DND-41 (cell line): ENCODE results near the gene STAC2.

Experiments used
- ATAC-seq: fragments of 200-7000 bp; cut with Tn5 transposase; 3 replicates; pipeline ENCODE4 v1.9.1; 2021; ENCODE audit warnings: low read depth; ENCODE audit not compliant: insufficient read depth
- DNase-seq: peaks from one replicate; pipeline ENCODE4 v3.0.0-alpha.2; 2020
- H2AFZ ChIP-seq: 2 replicates; pipeline ENCODE4 v1.6.0; 2012; ENCODE audit warnings: low read depth, low read length
- H3K27ac ChIP-seq: 2 replicates; pipeline ENCODE4 v1.5.1; 2012; ENCODE audit warnings: low read length, inconsistent platforms
- H3K27me3 ChIP-seq: fragments of 200-600 bp; sonication (generic); 2 replicates; pipeline ENCODE4 v1.6.0; 2012; ENCODE audit warnings: low read length, mild to moderate bottlenecking, inconsistent platforms; ENCODE audit not compliant: insufficient read depth, poor library complexity
- H3K36me3 ChIP-seq: 2 replicates; pipeline ENCODE4 v1.5.1; 2012; ENCODE audit warnings: low read length, inconsistent platforms; ENCODE audit not compliant: insufficient read depth
- H3K4me1 ChIP-seq: 2 replicates; pipeline ENCODE4 v1.5.1; 2012; ENCODE audit warnings: mild to moderate bottlenecking, low read length; ENCODE audit not compliant: insufficient read depth
- H3K4me2 ChIP-seq: 2 replicates; pipeline ENCODE4 v1.6.0; 2012; ENCODE audit warnings: mild to moderate bottlenecking, moderate library complexity, low read length, inconsistent platforms; ENCODE audit not compliant: insufficient read depth
- H3K4me3 ChIP-seq, 2 experiments: fragments of 200-600 bp in 1 of 2; shearing (Covaris generic) in 1 of 2; 2 replicates each; pipeline ENCODE4 v1.5.1; 2012 to 2016; ENCODE audit warnings: inconsistent platforms in 2 of 2, low read length in 2 of 2, mild to moderate bottlenecking in 2 of 2, low read depth in 1 of 2, moderate library complexity in 1 of 2
- H3K79me2 ChIP-seq: 2 replicates; pipeline ENCODE4 v1.6.0; 2012; ENCODE audit warnings: low read length, inconsistent platforms; ENCODE audit not compliant: insufficient read depth
- H3K9ac ChIP-seq: 2 replicates; pipeline ENCODE4 v1.6.0; 2012; ENCODE audit warnings: low read depth, mild to moderate bottlenecking, inconsistent platforms, low read length, moderate library complexity
- H3K9me3 ChIP-seq: 2 replicates; pipeline ENCODE4 v1.5.1; 2012; ENCODE audit warnings: low read length, moderate library complexity, mild to moderate bottlenecking, inconsistent platforms; ENCODE audit not compliant: insufficient read depth, severe bottlenecking
- H4K20me1 ChIP-seq: 2 replicates; pipeline ENCODE4 v1.6.0; 2012; ENCODE audit warnings: low read length; ENCODE audit not compliant: insufficient read depth
- CTCF ChIP-seq: IDR thresholded peaks from 2 replicates; pipeline ENCODE4 v1.5.1; 2012; ENCODE audit warnings: borderline replicate concordance, low read length, moderate library complexity, mild to moderate bottlenecking; ENCODE audit not compliant: poor library complexity, severe bottlenecking; ENCODE audit errors: extremely low read depth
- EZH2 ChIP-seq: IDR thresholded peaks from 3 replicates; pipeline ENCODE4 v1.6.1; 2012; ENCODE audit warnings: borderline replicate concordance, low read depth, mild to moderate bottlenecking, moderate library complexity, low read length, inconsistent platforms; ENCODE audit not compliant: severe bottlenecking

STAC2 gene

GRCh38 chr17:39225959-39226683 is 376 bp upstream of the STAC2 start:
- DNase-seq (no peak), ATAC-seq (no peak)
- Histone ChIP-seq H3K4me2 (no peak overlapping the region), H3K9me3 (no peaks in the 10 kb centered on the region), H3K27ac (no peak overlapping the region), H3K27me3 (no peaks in the 10 kb centered on the region), H3K4me1 (peaks cover 2% of the 10 kb centered on the region), H3K9ac (no peak overlapping the region), H4K20me1 (peaks cover 8% of the 10 kb centered on the region; the same call in 1 of the 2 replicates), H3K79me2 (no peaks in the 10 kb centered on the region), H3K36me3 (no peaks in the 10 kb centered on the region), H3K4me3 (no peak overlapping the region), H2AFZ (no peak overlapping the region)
- no peak for TF ChIP-seq EZH2
- TF ChIP-seq CTCF: no peak

GRCh38 chr17:39224778-39225307 is 902 bp downstream of the STAC2 start:
- Histone ChIP-seq H4K20me1 (0 out of 2 replicates have a peak, but pooled peaks cover 6% of the 10 kb centered on the region), H3K4me3 (no peak overlapping the region), H3K27me3 (no peaks in the 10 kb centered on the region), H3K4me1 (no peaks in the 10 kb centered on the region), H3K79me2 (no peaks in the 10 kb centered on the region), H2AFZ (no peak overlapping the region), H3K36me3 (no peaks in the 10 kb centered on the region), H3K4me2 (no peak overlapping the region), H3K27ac (no peak overlapping the region), H3K9me3 (no peaks in the 10 kb centered on the region), H3K9ac (no peak overlapping the region)
- ATAC-seq: no peak
- TF ChIP-seq CTCF (no peak), EZH2 (no peak)
- no peak for DNase-seq

- TF ChIP-seq CTCF: no peak
- TF ChIP-seq EZH2: no peak
- H3K4me2 ChIP-seq: no peak overlapping the region
Observed at GRCh38 chr17:39223907-39224777, 1.6 kb downstream of the STAC2 start.

More at GRCh38 chr17:39223907-39224777, 1.6 kb downstream of the STAC2 start:
- H3K27me3 ChIP-seq: no peaks in the 10 kb centered on the region
- no peak overlapping the region for H3K9ac ChIP-seq
- H3K4me3 ChIP-seq: no peak overlapping the region
- H3K36me3 ChIP-seq: no peaks in the 10 kb centered on the region
- DNase-seq: no peak
- H4K20me1 ChIP-seq: 0 out of 2 replicates have a peak, but pooled peaks cover 6% of the 10 kb centered on the region
- no peak for ATAC-seq
- no peaks in the 10 kb centered on the region for H3K79me2 ChIP-seq
- H2AFZ ChIP-seq: no peak overlapping the region
- H3K9me3 ChIP-seq: no peaks in the 10 kb centered on the region
- H3K27ac ChIP-seq: no peak overlapping the region
- H3K4me1 ChIP-seq: no peaks in the 10 kb centered on the region
